NCI-H2029 (cell line): ENCODE data around the gene THSD4.

ENCODE experiments used
- DNase-seq: peaks from one replicate; lab custom pipeline; 2025; lab: John Stamatoyannopoulos, UW

The THSD4 gene

DNA sequence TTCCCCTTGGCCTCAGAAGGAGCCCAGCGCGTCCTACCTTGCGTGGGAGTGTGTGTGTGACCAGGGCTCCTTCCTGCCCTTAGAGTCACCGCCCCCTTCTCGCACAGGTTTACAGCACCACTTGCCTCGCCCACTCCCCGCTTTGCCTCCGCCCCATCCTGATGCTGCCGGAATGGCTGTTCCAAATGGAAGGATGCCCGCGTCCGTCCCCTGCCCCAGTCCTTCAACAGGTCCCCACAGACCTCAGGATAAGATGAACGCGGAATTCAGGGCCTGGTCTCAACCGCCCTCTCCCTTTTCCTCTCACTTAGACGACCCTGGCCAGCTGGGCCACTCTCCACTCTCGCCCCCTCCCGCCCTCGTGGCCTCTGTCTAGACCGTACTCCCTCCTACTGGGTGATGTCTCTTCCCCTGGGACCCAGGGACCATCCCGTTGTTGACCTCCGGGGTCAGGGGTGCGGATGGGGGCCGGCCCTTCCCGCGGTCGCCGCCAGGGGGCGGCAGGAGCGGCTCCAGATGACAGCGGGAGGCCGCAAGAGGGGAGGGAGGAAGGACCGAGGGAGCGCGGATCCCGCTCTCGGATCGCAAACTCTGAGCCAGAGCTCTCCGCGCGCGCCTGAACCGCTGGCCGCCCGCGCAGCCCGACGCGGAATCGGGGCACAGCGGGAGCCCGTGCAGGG, at the start of gene THSD4:
THSD4 (plus strand) TSS at position 585 of the 680 bp plus-strand sequence.
- no peak for DNase-seq

DNA sequence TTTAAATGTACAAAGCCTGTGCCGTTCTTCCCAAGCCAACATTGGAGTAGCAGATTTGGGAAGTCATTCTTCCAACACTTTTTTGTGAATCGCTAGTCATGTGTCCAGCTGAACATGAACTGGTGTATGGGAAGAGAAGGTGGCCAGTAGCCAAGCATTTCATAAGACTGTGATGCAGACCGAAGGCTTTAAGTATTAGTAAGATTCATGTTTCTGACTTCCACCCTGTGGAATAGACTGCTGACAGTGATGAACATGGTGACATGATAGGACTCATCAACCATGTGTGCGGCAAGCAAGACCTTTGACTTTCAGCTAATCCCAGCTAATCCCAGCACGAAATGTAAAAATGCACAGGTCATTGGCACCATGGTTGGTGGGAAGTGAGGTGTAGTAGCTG, 48.3 kb upstream of the THSD4 start:
- no peak for DNase-seq

DNA sequence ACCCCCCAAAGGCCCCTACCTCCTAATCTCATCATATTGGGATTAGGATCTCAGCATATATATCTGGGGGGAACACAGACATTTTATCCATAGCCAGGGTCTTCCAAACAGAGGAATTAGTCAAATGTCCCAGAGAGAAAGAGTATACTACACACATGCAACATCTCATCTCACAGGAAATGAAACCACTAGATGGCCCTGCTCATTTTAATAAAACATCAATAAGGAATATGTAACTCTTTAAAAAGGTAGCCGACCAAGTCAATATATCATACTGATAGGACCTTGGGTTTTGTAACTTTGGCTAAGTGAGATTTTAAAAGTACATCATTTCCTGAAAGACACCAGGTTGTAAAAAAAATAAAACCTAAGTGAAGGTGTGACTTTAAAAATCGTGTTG, 45.6 kb upstream of the THSD4 start:
- DNase-seq = no peak

DNA sequence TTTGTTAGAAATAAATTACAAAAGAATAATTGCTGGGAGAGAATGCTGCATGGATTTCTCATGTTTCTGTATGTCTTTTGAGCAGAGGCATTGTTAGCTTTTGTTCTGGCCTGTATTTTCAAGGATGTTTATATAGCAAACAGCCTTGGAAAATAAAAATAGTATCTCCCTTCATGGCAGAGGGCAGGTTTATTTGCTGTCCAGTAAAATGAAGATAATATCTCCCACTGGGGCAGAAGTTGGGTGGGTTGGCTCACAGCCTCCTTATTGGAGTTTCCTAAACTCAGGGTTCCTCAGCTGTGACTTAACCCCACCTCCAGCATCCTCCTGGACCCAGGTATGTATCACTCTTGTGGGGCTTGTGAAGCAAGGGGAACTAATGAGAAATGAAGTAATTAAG, 43.7 kb upstream of the THSD4 start:
- no peak for DNase-seq

DNA sequence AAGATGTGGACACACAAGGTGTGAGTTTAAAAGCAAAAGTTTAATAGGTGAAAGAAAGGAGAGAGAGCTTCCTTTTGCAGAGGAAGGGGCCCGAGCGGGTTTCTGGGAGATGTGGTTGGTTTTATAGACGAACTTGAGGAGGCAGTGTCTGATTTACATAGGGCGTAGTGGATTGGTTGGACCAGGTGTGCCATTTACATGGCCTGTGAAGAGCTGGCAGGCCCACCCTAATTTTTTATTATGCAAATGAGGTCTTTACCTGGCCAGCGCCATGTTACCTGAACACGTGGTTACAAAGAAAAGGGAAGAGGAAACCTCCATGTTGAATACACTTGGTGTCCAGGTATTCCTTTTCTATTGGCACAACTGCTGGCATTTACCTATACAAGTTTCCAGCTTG, 42.8 kb upstream of the THSD4 start:
- no peak for DNase-seq

DNA sequence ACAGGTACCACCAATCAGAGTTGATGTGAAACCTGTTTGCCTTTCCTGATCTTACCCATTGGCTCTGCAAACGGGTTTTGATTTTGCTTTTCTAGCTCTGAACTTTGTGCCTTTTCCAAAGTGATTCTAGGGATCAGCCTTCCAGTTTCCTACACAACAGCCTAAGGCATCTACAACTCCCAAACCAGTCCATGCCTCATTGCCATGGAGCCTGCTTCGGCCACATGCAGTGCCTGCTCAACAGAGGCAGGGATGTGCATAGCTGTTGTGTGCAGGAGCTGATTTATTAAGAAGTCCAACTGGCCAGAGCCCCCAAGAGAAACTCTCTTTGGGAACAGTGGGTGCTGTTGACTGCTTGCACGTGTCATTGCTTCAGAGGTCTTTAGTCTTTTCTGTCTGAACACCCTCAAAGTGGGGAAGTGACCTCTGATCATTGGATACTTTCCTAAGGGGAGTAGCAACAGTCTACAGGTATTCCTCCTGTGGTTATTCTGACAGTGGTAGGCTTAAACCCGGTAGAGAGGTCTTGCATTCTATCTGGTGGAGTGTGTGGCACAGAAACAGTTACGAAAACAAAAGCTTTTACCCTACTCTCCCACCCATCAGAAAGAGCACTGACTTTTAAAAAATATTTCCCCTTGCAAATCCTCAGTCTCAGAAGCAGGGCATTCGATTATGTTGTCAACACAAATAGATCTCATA, 36.6 kb upstream of the THSD4 start:
- DNase-seq = no peak

DNA sequence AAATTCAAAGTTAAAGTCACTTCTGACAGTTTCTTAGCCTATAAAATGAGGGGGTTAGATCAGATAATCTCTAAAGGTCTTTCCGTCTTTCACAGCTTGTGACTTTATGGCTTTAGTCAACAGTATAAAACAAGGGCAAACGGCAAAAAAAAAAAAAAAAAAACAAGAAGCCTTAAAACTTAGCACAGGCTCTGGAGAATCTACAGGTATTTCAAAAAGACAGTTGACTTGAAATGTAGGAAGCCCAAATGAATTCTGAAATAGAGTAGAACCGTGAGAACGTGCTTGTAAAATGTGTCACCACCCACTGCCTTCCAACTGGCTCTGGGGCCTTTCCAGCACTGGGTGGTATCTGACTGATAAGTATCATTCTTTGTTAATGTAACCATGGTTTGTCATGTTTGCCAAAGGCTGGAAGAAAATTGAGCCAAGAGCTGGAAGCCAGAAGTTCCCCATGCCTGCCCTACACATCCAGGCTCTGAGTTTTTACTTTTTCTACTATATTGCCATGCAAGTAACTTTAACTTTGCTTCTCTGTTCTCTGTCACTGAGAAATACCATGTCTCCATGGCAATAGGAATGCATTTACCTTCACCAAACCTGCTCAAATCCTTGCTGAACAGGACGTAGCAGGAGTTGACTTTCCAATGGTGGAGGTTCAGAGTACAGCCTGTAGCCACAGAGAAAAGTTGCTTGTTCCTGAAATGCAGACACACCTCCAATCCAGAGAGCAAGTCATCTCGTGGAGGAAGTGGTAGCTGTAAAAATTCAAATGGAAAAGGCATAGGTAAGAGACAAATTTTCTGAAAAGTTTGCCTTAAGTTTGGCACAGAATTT, 35.8 kb upstream of the THSD4 start:
- DNase-seq = no peak

DNA sequence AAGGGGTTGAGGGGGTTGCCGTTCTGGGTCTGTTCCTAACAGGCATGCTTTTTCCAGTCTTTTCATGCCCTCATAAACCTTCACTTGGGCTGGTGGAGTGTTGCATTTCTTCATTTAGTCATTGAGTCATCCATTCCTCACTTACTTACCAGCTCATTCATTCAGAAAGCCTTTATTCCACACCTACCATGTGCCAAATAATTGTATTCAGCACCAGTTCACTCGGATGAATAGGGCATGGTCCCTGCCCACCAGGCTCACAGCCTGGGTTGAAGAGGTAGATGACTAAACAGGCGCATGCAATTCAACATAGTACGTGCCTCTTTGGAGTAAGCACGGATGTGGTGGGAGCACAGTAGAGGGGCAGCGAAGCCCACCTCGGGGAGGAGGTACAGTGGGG, 35.1 kb upstream of the THSD4 start:
- DNase-seq = no peak

DNA sequence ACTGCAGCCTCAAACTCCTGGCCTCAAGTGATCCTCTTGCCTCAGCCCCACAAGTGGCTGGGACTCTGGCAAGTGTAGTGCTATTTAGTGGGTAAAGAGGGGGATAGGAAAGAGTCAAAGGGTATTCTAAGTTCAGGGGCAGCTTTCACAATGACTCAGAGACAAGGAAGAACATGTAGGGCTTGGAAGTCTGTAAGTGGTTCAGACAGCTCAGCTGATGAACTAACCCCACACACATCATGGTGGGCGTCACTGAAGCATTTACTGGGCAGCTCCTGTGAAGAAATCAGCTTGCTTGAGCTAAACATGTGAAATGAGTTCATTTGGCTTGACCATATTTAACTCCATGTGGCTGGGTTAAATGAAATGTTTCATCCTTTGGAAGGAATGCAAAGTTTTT, 34.6 kb upstream of the THSD4 start:
- DNase-seq = no peak

DNA sequence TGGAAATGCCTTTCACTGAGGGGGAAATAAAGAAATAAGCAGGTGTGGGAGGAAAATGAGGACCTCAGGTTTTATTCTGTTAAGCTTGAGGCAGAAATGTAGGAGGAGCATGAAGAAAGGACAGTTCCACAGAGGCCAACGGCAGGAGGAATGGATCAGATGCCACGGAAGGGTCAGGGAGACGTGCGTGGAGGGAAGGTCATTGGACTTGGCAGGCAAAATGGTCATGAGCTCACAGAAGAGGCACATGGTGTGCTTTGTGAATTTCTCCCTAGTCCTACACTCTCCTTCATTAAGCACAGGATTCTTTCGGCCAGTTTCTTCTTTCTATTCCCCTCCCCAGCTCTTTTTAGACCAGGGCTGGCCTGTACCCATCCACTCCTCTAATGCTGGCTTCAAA, 32.5 kb upstream of the THSD4 start:
- no peak for DNase-seq

DNA sequence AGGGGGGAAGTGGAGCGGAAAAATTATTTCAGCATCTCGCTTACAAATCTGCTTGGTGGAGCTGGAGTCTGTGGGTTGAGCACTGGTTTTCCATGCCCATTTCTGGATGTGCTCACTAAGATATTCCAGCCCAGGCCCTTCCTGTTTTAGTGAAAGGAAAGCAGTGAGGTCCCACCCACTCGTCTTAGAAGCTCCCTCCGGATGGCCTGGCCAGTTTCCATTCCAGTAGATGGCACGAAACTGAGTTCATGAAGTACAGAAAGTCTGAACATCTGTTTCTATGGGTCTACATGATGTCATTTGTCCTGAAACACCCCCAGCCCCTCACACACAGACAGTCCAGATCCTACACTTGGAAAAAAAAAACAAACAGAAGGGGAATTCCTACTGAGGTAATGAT, 31.9 kb upstream of the THSD4 start:
- no peak for DNase-seq

DNA sequence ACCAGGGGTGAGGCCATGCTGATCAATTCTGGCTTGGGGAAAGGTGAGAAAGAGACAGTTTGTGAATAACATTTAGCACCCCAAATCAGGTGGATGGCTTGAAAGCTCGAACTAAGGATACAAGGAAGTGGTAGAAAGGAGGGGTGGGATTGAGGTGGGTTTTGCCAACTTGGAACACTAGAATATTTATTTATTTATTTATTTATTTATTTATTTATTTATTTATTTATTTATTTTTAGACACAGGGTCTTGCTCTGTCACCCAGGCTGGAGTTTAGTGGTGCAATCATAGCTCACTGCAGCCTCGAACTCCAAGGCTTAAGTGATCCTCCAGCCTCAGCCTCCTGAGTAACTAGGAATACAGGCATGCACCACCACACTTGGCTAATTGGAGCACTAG, 31.0 kb upstream of the THSD4 start:
- no peak for DNase-seq

DNA sequence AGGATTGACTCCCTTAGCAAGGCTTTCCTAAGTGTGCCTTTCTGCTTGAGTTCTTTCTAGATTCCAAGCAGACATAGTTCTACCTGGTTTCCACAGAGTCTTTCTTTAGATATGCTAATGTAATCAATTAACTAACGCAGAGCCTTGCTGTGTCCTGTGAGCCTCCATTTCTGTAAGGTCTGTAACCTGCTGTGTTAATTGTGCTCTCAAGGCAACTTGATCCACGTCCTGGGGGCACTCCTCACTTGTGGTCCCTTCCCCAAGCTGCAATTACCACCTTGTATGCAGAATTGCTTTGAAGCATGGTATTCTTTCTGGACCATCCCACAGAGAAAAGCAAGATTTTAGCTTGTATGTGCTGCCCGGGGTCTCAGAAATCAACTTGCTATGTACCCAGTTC, 29.5 kb upstream of the THSD4 start:
- DNase-seq = no peak

DNA sequence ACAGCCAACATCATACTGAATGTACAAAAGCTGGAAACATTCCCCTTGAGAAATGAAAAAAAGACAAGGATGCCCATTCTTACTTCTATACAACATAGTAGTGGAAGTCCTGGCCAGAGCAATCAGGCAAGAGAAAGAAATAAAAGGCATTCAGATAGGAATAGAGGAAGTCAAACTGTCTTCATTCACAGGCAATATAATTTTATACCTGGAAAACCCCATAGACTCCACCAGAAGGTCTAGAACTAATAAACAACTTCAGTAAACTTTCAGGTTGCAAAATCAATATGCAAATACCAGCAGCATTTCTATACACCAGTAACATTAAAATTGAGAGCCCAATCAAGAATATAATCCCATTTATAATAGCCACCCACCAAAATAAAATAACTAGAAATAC, 27.1 kb upstream of the THSD4 start:
- DNase-seq = no peak

DNA sequence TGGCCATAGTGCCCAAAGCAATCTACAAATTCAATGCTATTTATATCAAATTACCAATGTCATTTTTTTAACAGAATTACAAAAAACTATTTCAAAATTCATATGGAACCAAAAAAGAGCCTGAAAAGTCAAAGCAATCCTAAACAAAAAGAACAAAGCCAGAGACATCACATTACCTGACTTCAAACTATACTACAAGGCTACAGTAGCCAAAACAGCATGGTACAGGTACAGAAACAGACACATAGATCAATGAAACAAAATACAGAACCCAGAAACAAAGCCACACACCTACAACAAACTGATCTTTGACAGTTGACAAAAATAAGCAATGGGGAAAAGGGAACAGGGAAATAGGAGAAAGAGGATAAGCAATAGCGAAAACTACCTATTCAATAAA, 26.6 kb upstream of the THSD4 start:
- DNase-seq = no peak

DNA sequence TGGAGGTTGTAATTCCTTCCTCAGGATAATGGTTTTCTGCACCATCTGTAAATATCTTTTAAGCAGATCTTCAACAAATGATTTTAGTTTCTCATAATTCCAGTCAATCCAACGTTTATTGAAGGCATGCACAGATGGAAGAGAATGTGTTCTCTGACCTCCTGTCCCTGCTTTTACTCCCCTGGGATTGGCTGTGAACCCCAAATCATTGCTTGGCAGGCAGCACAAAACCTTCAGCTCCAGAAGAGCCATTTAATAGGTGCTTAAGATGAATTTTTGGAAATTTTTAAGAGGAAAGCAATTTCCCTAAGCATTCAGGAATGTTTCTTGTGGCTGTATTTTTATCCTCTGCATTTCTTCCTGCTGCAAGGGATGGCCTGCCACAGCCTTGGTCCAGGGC, 25.5 kb upstream of the THSD4 start:
- no peak for DNase-seq

DNA sequence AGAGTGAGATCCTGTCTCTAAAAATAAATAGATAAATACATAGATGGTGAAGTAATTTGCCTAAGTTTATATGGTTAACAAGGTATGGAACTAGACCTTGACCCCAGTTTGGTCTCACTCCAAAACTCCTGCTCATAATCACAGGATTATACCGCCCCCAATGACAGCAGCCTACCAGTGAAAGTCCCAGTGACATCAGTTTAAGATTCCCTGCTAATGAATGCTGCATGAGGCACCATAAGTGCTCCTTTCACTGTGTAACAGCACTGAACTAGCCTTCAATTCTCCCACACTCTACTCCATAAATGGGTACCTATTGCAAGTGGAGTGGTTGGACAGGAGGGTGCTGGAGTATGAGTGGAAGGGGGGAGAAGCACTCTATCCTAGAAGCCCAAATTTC, 23.7 kb upstream of the THSD4 start:
- DNase-seq = no peak

DNA sequence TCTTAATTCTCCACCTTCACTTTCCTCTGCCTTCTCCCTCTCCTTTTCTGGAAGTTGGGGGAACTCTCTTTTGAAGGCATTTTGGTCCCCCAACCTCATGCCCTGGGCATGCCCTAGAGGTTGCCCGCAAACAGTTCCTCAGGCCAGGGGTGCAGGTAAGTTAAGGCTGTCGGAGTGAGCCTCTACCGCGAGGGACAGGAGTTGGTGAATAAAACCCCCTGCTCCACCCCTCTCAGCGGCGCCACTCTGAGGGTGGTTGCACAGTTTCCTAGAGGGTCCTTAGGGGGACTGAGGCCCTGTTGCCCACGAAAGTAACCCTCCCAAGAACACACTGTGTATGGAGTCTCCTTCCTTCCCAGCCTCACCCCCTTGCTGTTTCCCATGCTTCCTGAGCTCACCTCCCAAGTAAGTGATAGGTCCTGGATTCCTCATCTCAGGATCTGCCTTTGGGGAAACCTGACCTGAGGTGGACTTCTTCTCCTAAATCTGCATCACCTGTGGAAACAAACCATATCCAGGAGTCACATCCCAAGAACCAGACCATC, 23.1 kb upstream of the THSD4 start:
- DNase-seq = no peak

DNA sequence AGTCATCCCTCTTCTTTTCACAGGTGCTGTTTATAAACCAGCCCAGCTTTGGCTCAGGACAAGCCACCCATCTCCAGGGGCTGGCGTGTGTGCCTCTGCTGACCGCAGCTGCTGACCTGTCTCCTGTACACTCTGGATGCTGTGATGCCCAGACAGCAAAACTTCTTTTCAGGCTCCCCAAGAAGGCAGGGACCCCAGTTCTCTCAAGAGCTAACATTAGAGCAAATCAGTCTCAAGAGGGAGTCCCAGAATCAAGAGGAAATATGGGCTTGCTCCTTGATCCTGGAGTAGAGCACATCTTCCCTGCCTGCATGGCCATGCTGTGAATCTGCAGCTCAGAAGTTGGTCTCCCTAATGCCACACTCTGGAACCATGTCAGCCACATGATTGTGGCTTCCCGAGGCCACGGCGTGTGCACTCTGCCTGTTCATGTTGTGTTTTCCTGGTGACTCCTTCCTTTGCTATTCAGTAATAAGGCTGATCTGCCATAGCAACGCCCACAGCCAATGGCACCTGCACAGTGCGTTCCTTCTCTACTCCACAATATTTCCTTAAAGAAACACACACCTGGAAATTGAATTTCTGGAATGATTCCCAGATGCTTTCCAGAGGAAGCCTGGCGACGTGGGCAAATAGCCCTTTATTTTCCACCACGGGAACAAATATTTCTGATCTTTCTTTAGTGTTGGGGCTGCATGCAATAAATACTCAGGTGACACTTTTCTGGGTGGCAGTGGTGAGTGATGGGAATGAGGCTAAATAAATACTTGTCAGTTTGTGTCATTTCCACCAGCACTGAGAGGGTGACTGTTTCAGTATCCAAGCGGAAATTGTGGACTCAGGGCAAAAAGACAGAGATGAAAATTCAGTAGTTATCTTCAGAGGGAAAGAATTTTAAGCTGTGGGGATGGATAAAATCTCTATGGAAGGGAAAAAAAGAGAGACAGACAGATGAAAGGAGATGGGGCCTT, 21.9 kb upstream of the THSD4 start:
- DNase-seq = peak; percentile 41

DNA sequence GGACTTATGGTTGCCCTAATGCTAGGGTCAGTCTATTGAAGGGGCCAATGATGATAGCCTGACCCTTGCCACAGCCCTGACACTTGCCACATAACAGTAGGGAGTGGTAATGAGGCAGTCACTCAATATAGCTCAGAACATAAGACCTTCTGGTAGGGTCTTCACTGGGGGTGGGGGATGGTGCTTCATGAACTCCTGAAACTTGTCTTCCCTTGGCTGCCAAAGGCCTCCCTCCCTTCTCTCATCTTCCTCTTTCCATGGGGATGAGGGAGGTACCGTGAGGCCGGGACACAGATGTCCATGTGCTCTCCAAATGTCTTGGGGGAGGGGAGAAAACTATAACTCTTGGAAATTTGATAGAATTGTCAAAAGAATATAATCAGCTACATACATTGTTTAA, 21.1 kb upstream of the THSD4 start:
- no peak for DNase-seq

DNA sequence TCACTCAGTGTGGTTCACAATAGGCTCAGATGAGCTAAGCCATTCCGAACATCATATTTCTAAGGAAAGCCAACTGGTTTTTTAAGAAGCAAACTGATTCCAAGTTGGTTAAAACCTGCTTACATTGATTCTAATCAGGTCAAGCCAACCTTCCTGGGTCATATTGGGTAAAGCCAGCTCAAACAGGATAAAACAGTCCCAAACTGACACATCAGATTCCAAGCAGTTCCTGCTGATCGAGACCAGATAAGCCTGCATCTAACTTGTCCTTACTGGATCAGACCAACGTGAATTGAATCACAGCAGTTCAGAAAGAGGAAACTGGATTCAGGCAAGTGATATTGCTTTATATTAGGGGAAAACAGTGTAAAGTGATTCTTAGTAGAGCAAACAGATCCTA, 18.6 kb upstream of the THSD4 start:
- no peak for DNase-seq

DNA sequence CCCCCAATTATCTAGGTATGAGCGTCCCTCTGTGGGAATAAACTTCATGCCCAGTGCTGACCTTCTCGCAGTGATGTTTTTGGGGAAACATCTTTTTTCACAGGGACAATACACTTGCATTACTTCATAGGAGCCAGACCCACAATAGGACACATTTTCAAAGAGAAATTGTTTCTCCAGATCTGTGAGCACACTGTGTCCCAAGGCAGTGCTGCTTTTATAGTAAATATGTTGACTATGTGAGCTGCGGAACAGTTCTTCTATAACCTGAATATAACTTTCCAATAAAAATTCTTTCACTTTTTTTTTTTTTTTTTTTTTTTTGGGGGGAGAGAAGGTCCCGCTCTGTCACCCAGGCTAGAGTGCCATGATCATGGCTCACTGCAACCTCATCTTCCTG, 17.4 kb upstream of the THSD4 start:
- no peak for DNase-seq
